HG03460 (cell line): ENCODE results near the gene FIBP.

ENCODE experiments used
- ATAC-seq: cut with Tn5 transposase; IDR thresholded peaks from one replicate; pipeline ENCODE4 v1.9.1; 2021; ENCODE audit not compliant: unreplicated experiment

Gene FIBP

GRCh38 chr11:65871811-65872548 lies 16.3 kb downstream of the FIBP start:
- no peak for ATAC-seq

- no peak for ATAC-seq
Observed at GRCh38 chr11:65870706-65871681, 17.3 kb downstream of the FIBP start.

- no peak for ATAC-seq
Observed at GRCh38 chr11:65870307-65870658, 18.0 kb downstream of the FIBP start.

- ATAC-seq, result no peak
Observed at GRCh38 chr11:65869643-65870306, 18.5 kb downstream of the FIBP start.

- no peak for ATAC-seq
Observed at GRCh38 chr11:65868907-65869306, 19.4 kb downstream of the FIBP start.

GRCh38 chr11:65868076-65868667 lies 20.1 kb downstream of the FIBP start:
- ATAC-seq, result no peak

- ATAC-seq, result no peak
Observed at GRCh38 chr11:65867284-65868071, 20.8 kb downstream of the FIBP start.

GRCh38 chr11:65866509-65867283 lies 21.6 kb downstream of the FIBP start:
- no peak for ATAC-seq

- ATAC-seq, result no peak
Observed at GRCh38 chr11:65865550-65866172, 22.6 kb downstream of the FIBP start.

- ATAC-seq, result no peak
Observed at GRCh38 chr11:65864706-65865471, 23.4 kb downstream of the FIBP start.

GRCh38 chr11:65863889-65864705 lies 24.2 kb downstream of the FIBP start:
- no peak for ATAC-seq

- no peak for ATAC-seq
Observed at GRCh38 chr11:65862941-65863888, 25.1 kb downstream of the FIBP start.

- no peak for ATAC-seq
Observed at GRCh38 chr11:65862191-65862735, 26.0 kb downstream of the FIBP start.

- no peak for ATAC-seq
Observed at GRCh38 chr11:65861533-65862183, 26.6 kb downstream of the FIBP start.

GRCh38 chr11:65861165-65861505 lies 27.1 kb downstream of the FIBP start:
- no peak for ATAC-seq
